Activated B cell treated with CpG ODN at 0.5 μM for 24 hours (primary cell): ENCODE data around the gene ZNF227. TPM values are rescaled to one million over a fixed set of nuclear protein-coding genes. Genes with fewer than 3 reads are reported as not detected.
"Not testable (repeated sequence)": the region's sequence is repeated elsewhere in the genome, so short reads cannot be mapped to it uniquely, and the experiment has no call there.

Source experiments
- ATAC-seq: fragments of 200-7000 bp; cut with Tn5 transposase; one replicate; pipeline ENCODE4 v1.10.0; 2021; ENCODE audit warnings: low read depth, mild to moderate bottlenecking, moderate library complexity
- CTCF ChIA-PET: fragments of 350-600 bp; sonication (Branson Sonifier 250); formaldehyde crosslinking; loops from one replicate; lab custom pipeline; 2021; ENCODE audit warnings: antibody characterized with exemption; lab: Charles Lee
- POLR2A ChIA-PET: fragments of 350-600 bp; sonication (Branson Sonifier 250); formaldehyde crosslinking; loops from one replicate; lab custom pipeline; 2021; ENCODE audit warnings: antibody characterized with exemption; lab: Charles Lee
- DNase-seq: peaks from one replicate; pipeline ENCODE4 v3.0.0; 2022
- H3K27ac Mint-ChIP-seq: one replicate; pipeline ENCODE4 v1.8.0; 2020; ENCODE audit warnings: mixed read lengths
- H3K27me3 Mint-ChIP-seq: one replicate; pipeline ENCODE4 v1.8.0; 2021; ENCODE audit warnings: mixed read lengths
- H3K36me3 Mint-ChIP-seq: one replicate; pipeline ENCODE4 v1.8.0; 2021; ENCODE audit warnings: low read depth, mixed read lengths
- H3K4me1 Mint-ChIP-seq: one replicate; pipeline ENCODE4 v1.8.0; 2021; ENCODE audit warnings: mixed read lengths
- H3K4me3 Mint-ChIP-seq: one replicate; pipeline ENCODE4 v1.8.0; 2020; ENCODE audit warnings: mild to moderate bottlenecking, mixed read lengths
- H3K9me3 Mint-ChIP-seq: one replicate; pipeline ENCODE4 v1.8.0; 2020; ENCODE audit warnings: mixed read lengths
- intact Hi-C: fragments of 100-400 bp; cut with micrococcal nuclease; formaldehyde crosslinking; loops from one replicate; pipeline ENCODE4 v1.15.1; 2024
- total RNA-seq: library from RNA; stranded (reverse); gene quantifications from 2 replicates; pipeline ENCODE4 v1.2.3, GENCODE V29; 2022
- TF ChIP-seq, protein P1 (sequence below): fragments of 200-600 bp; IDR thresholded peaks from one replicate; pipeline ENCODE4 v1.8.0; 2022; ENCODE audit warnings: antibody characterized with exemption, mild to moderate bottlenecking

ZNF227 gene
- total RNA-seq, 1 donor from 2014 or later, result 36.9 TPM

GRCh38 chr19:44207126-44207803 lies 5.1 kb upstream of the ZNF227 start:
- H3K27me3 Mint-ChIP-seq, result peaks cover 3% of the 10 kb centered on the region
- intact Hi-C loops, result loop anchor here (1.0 to 5.0 kb wide), 7 partner anchors 42 to 305 kb away; partner anchors contain the start of genes ZNF222, ZNF225, ZNF226 and ZNF233
- POLR2A ChIA-PET, result interaction anchor here (0.6 to 2.6 kb wide), 5 partner anchors 42 to 656 kb away, joined by 3 to 32 read pairs (median 6); partner anchors contain the start of genes ZNF180, ZNF224, ZNF226 and ZNF235
- CTCF ChIA-PET, result no interaction called here
- TF ChIP-seq, protein P1, sequence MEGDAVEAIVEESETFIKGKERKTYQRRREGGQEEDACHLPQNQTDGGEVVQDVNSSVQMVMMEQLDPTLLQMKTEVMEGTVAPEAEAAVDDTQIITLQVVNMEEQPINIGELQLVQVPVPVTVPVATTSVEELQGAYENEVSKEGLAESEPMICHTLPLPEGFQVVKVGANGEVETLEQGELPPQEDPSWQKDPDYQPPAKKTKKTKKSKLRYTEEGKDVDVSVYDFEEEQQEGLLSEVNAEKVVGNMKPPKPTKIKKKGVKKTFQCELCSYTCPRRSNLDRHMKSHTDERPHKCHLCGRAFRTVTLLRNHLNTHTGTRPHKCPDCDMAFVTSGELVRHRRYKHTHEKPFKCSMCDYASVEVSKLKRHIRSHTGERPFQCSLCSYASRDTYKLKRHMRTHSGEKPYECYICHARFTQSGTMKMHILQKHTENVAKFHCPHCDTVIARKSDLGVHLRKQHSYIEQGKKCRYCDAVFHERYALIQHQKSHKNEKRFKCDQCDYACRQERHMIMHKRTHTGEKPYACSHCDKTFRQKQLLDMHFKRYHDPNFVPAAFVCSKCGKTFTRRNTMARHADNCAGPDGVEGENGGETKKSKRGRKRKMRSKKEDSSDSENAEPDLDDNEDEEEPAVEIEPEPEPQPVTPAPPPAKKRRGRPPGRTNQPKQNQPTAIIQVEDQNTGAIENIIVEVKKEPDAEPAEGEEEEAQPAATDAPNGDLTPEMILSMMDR, result no peak
- peak overlapping the region; percentile 94 for H3K4me3 Mint-ChIP-seq
- H3K27ac Mint-ChIP-seq, result peak overlapping the region; percentile 86
- ATAC-seq, result peak; percentile 91
- peaks cover 14% of the 10 kb centered on the region for H3K36me3 Mint-ChIP-seq
- peaks cover 9% of the 10 kb centered on the region for H3K9me3 Mint-ChIP-seq
- peaks cover 8% of the 10 kb centered on the region for H3K4me1 Mint-ChIP-seq
- peak; percentile 71 for DNase-seq

- peak overlapping the region; percentile 89 for H3K27ac Mint-ChIP-seq
- ChIA-PET CTCF (no interaction called here), POLR2A (interaction anchor here (0.6 to 2.1 kb wide), 9 partner anchors 47 to 1214 kb away, joined by 3 to 35 read pairs (median 4); partner anchors contain the start of genes ZNF180, ZNF226, ZNF233 and ZNF235)
- H3K27me3 Mint-ChIP-seq, result no peaks in the 10 kb centered on the region
- intact Hi-C loops, result loop anchor here (1.0 to 10.0 kb wide), 9 partner anchors 48 to 679 kb away; partner anchors contain the start of genes TOMM40, ZNF180, ZNF225 and ZNF226
- H3K9me3 Mint-ChIP-seq, result no peaks in the 10 kb centered on the region
- peaks cover 17% of the 10 kb centered on the region for H3K4me1 Mint-ChIP-seq
- H3K36me3 Mint-ChIP-seq, result peaks cover 43% of the 10 kb centered on the region
- ATAC-seq (no peak), DNase-seq (no peak)
- TF ChIP-seq, protein P1, result no peak
- peak overlapping the region; percentile 95 for H3K4me3 Mint-ChIP-seq
Observed at GRCh38 chr19:44212866-44213346, 574 bp downstream of the ZNF227 start.

- intact Hi-C loops, result loop anchor here (10.0 kb wide), 1 partner anchor 285 kb away; the partner anchor contains the start of gene ZNF45
- CTCF ChIA-PET, ATAC-seq, H3K4me1 Mint-ChIP-seq, H3K27ac Mint-ChIP-seq, H3K9me3 Mint-ChIP-seq, H3K4me3 Mint-ChIP-seq, H3K27me3 Mint-ChIP-seq, POLR2A ChIA-PET, DNase-seq: not testable (repeated sequence)
- H3K36me3 Mint-ChIP-seq, result peaks cover 65% of the 10 kb centered on the region
Observed at GRCh38 chr19:44219926-44220325, 7.6 kb downstream of the ZNF227 start.

DNA sequence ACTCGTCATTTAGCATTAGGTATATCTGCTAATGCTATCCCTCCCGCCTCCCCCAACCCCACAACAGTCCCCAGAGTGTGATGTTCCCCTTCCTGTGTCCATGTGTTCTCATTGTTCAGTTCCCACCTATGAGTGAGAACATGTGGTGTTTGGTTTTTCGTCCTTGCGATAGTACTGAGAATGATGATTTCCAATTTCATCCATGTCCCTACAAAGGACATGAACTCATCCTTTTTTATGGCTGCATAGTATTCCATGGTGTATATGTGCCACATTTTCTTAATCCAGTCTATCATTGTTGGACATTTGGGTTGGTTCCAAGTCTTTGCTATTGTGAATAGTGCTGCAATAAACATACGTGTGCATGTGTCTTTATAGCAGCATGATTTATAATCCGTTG lies 8.4 kb downstream of the ZNF227 start:
- H3K4me3 Mint-ChIP-seq, CTCF ChIA-PET, DNase-seq, ATAC-seq, H3K27ac Mint-ChIP-seq, H3K4me1 Mint-ChIP-seq, intact Hi-C loops, POLR2A ChIA-PET, H3K27me3 Mint-ChIP-seq, H3K9me3 Mint-ChIP-seq: not testable (repeated sequence)
- H3K36me3 Mint-ChIP-seq, result peaks cover 65% of the 10 kb centered on the region

DNA sequence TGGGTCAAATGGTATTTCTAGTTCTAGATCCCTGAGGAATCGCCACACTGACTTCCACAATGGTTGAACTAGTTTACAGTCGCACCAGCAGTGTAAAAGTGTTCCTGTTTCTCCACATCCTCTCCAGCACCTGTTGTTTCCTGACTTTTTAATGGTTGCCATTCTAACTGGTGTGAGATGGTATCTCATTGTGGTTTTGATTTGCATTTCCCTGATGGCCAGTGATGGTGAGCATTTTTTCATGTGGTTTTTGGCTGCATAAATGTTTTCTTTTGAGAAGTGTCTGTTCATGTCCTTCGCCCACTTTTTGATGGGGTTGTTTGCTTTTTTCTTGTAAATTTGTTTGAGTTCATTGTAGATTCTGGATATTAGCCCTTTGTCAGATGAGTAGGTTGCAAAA lies 9.0 kb downstream of the ZNF227 start:
- intact Hi-C loops, H3K4me1 Mint-ChIP-seq, H3K27me3 Mint-ChIP-seq, DNase-seq, H3K27ac Mint-ChIP-seq, POLR2A ChIA-PET, ATAC-seq, H3K9me3 Mint-ChIP-seq, CTCF ChIA-PET, H3K4me3 Mint-ChIP-seq: not testable (repeated sequence)
- H3K36me3 Mint-ChIP-seq, result peaks cover 65% of the 10 kb centered on the region

DNA sequence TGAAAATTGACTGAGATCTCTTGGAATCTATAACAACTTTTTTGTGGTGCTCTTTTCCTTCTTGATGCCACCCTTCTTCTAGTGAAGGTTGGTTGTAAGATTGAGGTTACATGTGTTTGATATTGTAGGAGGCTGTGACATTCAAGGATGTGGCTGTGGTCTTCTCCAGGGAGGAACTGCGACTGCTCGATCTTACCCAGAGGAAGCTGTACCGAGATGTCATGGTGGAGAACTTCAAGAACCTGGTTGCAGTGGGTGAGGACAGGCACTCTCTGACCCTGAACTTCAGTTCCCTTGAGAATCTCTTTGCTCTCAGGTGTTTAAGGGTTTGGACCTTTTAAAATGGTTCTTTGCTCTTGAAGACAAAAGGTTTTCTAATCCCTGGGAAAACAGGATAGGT lies 16.0 kb downstream of the ZNF227 start:
- intact Hi-C loops, result no loop called here
- no peak for DNase-seq
- CTCF ChIA-PET, result no interaction called here
- peaks cover 7% of the 10 kb centered on the region for H3K9me3 Mint-ChIP-seq
- TF ChIP-seq, protein P1, result no peak
- H3K27me3 Mint-ChIP-seq, result no peaks in the 10 kb centered on the region
- peaks cover 3% of the 10 kb centered on the region for H3K4me1 Mint-ChIP-seq
- ATAC-seq, result no peak
- H3K27ac Mint-ChIP-seq, result no peak overlapping the region
- H3K36me3 Mint-ChIP-seq, result peaks cover 87% of the 10 kb centered on the region
- H3K4me3 Mint-ChIP-seq, result no peak overlapping the region
- POLR2A ChIA-PET, result interaction anchor here (0.6 kb wide), 1 partner anchor 437 kb away, joined by 4 read pairs; no protein-coding TSS in a partner anchor
